Epidermal melanocyte (primary cell): Measurements from ENCODE around the gene RBFOX1.

Experiments
- DNase-seq: peaks from one replicate; pipeline ENCODE4 v3.0.0; 2011; ENCODE audit warnings: low spot score; ENCODE audit not compliant: insufficient read length

RBFOX1 gene

DNA sequence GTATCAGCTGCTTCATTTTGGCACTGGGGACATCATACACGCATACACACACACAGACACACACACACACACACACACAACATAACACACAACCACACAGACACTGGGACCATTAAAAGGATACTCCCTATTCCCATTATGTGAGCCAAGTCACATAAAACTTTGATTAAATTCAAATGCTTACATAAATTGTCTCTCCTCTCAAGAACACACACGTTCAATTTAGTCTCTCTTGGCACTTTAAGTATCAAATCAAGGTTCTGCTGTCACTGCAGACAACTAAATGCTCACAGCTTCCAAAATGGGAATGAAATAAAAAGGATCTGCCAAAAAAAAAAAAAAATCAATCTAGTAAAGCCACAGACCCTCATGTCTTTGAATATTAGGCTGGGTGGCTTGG, 184.9 kb downstream of the RBFOX1 start:
- DNase-seq = no peak

DNA sequence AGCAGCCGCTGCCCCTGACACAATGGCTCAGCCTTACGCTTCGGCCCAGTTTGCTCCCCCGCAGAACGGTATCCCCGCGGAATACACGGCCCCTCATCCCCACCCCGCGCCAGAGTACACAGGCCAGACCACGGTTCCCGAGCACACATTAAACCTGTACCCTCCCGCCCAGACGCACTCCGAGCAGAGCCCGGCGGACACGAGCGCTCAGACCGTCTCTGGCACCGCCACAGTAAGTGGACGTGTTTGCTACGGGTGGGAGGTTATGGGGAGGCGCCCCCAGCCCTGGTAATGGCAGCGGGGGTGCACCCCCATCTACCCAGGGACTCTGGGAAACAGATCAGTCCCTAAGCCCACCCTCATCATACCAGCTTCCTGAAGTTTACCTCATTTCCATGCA, 185.5 kb downstream of the RBFOX1 start:
- DNase-seq = no peak

DNA sequence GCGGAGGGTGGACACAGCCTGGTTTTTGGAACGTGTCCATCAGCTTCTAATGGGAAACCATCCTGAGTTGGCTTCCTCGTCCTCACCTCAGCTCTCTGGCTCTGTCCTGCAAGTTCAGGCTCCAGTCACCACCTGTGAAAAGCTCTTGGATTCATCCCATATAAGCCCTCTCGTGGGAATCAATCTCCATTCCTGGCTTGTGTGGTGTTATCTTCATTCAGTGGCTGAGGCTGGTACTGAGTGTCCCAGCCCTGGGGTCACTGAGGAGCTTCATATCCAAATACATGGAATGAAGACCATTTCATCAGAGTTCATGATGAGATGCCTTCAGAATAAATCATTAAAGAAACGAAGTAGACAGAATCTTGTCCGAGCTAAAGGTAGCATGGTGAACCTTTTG, 189.2 kb downstream of the RBFOX1 start:
- no peak for DNase-seq

DNA sequence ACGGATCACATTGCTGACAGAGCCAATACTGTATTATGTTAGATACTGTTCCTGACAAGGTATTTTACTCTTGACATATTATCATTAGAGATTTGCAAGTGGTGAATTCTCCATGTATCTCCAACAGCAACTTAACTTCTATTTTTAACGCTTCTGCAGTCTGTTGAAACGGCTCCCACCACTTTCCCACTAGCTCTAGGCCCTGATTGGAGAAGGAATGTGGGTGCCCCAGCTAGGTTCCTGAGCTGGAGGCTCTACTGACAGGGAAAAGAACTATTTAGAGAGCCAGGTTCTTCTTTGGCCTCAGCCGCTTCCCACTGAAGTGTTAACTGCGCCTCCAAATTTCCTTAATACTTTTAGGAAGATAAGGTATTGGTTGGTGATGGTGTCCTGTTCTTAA, 191.8 kb downstream of the RBFOX1 start:
- DNase-seq = no peak

DNA sequence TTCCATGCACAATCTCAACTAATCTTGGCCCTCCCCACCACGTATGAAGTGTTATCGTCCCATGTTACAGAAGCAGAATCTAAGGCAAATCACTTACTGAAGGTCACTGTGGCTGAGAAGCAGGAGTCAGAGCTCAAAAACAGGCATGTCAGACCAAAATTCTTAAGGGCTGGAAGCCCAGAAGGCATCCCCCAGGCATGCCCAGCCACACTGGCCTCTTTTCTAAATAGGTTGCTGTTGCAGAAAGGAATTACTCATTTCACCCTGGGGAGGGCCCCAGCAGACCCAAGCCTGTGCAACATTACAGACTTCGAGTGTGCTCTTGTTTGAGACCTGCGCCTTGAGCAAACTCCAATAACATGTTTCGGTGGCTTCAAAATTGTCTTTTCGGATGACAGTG, 194.1 kb downstream of the RBFOX1 start:
- DNase-seq = no peak

DNA sequence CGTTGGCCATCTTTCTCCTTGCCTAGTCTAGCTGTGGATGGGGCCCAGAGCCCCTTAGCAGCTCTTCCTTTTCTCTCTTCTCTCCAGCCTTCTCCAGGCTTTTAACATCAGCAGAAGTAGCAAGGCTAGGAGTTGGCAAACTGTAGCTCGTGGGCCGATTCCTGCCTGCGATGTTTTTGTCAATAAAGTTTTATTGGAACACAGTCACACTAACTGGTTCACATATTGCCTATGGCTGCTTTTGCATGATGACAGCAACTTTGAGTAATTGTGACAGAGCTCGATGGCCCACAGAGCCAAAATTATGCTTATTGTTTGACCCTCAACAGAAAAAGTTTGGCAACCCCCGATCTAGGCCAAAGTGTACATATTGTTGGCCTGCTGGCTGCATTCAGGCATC, 199.9 kb downstream of the RBFOX1 start:
- no peak for DNase-seq

DNA sequence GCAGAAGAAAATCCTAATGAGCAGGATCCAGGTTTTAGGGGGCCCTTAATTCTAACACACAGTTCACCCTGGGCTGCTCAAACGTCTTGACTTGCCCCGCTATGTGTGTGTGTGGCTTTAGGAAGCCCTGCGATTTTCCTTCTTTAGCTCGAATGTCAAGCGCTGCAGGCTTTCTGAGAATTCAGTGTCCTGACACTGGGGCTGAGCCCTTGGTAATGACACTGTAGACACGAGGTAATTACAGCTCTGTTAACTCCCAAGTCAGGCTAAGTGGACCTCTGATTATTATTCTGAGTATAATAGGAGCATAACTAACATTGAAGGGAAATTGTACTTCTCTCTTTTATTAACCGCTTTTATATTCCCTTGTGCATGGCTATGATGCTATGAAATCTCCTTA, 202.1 kb downstream of the RBFOX1 start:
- DNase-seq = no peak

DNA sequence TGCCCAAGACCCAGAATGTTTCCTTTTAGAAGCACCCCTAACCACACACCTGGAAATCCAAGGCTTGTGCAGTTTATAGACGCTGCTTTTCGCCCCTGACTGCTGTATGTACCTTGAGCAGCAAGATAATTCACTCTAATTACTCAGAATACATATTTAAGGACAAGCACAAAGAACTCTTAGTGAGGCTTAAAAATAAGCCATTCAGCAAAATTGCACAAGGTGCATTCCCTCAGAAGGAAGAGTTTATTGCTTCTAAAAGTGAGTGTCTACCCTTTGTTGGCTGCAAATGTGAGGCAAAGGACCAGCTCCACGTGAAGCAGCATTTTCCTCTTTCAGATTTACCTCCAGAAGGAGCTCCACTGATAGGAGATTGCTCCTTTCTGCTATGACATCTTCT, 208.4 kb downstream of the RBFOX1 start:
- DNase-seq = no peak

DNA sequence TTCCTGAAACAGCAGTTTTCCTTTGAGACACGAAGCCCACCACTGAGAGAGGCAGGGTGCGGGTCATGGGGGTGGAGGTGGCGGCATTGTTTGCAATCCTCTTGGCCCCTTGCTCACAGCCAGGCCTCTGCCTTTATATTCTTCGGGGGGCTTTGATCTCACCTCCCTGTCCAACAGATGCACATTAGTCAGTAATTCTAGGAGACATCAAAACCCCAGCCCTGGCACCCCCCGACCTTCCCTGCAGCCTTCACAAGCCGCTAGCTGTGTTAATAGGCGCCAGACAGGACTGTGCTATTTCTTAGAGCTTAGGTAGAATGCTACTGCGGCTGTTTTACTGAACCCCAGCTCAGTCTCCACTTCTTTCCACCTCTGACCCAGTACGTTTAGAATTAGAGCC, 212.6 kb downstream of the RBFOX1 start:
- DNase-seq = no peak

DNA sequence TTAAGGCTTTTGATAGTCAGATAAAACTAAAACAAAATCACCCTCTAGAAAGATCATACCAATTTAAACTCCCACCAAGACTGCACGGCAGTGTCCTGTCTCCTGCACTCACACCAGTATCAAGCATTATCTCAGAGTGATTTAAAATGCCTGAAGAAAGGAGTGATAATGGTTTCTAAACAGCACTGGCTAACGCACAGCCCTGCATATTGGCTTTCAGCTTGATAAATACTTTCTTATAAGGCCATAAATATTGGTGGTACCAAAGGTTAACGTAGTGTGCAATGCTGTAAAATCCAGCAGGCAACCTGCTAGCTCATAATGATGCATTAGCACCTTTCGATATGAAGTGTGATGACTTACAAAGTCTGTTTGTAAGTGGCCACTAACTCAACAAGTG, 214.3 kb downstream of the RBFOX1 start:
- DNase-seq = no peak

DNA sequence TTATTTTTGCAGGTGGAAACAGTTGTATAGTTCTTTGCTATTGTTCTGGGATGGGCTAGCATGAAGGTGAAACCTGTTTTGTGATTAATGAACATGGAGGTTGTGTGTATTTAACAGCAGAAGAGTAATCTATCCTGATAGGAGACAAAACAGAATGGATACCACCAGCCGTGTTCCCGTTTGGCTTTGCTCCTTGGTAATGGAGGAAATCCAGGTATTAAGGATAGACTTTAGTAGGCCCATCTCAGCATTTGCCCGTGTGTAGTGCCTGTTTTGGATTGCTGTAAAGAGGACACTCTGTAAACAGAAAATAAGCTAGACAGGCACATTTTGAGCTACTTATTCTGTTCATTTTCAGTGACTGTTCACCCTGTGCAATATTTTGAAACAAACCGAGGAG, 215.1 kb downstream of the RBFOX1 start:
- no peak for DNase-seq

DNA sequence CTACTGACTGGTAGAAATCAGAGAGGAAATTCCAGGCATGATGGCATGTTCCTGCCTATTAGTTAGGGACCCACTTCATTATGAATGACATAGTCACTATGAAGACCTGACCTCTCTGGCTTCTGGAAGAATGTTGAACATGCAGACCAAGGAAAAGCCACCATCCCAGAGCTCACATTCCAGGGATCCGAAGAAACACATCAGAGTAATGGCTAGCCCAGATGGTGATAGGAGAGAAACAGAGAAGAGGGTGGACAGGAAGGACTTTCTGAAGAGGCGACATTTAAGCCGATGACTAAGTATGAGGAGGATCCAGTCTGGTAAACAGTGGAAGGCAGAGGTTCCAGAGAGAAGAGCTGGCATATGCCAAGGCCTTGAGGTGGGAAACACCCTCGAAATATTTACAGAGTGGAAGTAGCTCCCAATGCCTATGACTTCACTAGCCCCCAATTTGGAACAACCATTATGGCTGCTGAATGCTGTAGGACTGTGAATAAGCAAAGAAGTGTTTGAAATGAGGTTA, 216.2 kb downstream of the RBFOX1 start:
- no peak for DNase-seq

DNA sequence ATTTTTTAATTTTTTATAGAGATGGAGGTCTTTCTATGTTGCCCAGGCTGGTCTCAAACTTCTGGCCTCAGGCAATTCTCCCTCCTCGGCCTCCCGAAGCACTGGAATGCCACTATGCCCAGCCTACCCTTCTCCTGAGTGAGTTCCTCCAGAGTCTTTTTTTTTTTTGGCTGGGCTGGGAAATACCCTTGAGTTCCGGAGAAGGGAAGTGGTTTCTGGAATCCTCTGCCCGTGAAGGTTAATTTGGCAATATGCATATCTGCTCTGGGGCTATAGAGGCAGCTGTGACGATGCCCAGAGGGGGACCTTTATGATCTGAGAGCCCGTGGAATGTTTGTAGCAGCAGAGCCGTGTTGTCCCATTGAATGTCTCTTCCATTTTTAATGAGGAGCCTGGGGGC, 217.5 kb downstream of the RBFOX1 start:
- no peak for DNase-seq

DNA sequence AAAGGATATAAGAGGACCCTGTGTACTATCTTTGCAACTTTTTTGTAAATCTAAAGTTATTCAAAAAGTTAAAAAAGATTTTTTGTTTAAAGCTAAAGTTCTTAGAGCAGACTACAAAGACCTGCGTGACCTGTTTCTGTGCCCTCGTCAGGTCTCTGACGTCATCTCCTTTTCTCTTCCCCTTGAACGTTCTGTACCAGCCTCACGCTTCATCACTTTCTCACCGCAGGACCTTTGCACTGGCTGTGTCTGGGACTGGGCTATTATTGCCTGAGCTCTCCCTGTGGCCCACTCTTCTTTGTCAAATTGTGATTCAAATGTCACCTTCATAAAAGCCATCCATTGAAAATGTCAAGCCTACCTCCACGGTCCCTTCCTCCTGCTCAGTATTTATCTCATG, 222.8 kb downstream of the RBFOX1 start:
- DNase-seq = no peak

DNA sequence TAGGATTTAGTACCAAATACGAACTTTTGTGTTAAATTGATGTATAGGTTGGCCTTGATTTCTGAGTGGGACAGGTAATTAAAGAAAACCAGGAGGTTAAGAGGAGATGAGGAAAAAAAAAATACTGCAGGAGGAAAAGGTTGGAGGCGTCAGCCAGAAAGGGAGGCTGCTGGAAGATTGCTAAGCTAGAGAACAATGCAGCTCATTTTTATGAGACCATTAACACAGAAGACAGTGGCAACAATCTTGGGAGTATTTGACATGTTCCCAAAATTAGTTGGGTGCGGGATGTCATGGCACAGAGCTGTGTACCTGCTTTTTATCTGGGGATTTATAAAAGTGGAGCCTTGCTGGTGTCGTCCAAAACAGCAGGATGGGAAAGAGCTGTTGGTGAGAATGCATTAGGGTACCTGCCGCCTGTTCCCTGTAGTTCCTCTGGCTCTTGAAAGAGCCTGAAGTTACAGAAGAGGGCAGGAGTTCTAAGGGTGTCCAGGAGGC, 229.3 kb downstream of the RBFOX1 start:
- DNase-seq = no peak

DNA sequence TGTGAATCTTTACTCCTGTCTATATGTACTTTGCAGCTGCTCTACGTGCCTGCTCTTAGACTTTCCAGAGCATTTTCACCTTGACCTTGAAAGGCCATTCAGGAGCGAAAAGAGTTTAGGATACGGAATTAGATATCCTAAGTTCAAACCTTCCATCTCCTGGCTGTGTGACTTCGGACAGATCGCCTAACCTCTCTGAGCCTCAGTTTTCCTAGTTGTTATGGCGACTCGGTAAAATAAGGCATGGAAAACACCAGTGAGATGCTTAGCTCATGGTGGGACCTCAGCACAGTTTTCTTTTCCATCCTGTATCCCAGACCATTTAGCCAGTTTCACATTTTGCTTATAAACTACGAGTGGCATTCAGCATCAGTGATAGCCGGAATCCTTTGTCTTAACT, 233.7 kb downstream of the RBFOX1 start:
- no peak for DNase-seq

DNA sequence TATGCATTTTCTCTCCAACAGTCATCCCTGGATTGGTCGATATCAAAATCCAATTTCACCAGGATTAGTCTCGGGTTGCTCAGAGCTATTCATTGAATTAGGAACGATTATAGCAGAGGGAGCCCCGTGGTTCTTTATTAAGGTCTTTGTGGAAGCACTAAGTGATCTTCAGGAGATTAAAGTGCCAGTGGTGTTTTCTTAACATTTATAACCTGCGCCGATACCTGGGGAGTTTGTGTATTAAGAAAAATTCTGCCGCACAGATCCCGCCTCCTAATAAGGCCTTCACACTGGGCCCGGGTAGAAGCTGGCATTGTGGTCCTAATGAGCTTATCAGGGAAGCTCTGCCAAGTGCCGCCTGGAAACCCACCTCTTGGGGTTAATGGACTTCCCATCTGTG, 238.7 kb downstream of the RBFOX1 start:
- no peak for DNase-seq

DNA sequence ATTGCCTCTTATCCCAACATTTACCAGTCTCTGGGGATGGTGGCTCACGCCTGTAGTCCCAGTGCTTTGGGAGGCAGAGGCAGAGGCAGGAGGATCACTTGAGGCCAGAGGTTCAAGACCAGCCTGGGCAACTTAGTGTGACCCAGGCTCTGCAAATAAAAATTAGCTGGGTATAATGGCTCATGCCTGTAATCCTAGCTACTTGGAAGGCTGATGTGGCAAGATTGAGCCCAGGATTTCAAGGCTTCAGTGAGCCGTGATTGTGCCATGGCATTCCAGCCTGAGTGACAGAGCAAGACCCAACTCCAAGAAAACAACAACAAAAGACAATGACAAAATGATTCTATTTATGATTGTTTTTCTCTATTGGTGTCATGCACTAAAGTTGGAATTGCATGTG, 244.9 kb downstream of the RBFOX1 start:
- no peak for DNase-seq

DNA sequence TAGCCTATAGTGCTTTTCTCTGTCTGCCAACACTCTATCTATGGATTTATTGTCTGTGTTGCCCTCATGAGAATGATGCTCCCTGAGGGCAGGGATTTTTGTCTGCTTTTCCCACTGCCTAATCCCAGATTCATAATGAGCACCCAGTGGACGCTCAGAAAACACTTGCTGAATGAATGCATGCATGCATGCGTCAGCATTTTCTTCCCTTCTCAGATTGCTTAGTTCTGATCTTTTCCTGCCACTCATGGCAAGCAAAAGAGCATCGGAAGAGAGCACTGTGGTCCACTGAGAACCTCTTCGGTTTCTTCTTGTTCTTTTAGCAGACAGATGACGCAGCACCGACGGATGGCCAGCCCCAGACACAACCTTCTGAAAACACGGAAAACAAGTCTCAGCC, 246.8 kb downstream of the RBFOX1 start:
- DNase-seq = no peak

DNA sequence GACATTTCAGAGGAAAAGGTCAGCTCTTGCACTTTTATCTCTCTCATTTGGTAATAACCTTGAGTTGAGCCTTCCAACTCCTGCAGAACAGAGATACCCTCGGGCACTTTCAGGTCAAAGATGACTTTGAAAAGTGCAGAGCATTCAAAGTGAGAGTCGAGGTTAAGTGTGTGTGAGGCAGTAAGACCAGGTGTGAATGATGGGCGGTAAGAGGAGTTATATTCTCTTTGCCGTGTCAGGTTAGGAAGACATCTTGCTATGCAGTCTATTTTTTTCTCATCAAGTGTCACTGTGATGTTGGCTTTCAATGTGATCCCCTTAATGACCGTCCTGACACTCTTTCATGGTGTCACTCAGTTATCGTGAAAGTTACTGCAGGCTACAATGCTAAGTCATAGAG, 248.5 kb downstream of the RBFOX1 start:
- no peak for DNase-seq

DNA sequence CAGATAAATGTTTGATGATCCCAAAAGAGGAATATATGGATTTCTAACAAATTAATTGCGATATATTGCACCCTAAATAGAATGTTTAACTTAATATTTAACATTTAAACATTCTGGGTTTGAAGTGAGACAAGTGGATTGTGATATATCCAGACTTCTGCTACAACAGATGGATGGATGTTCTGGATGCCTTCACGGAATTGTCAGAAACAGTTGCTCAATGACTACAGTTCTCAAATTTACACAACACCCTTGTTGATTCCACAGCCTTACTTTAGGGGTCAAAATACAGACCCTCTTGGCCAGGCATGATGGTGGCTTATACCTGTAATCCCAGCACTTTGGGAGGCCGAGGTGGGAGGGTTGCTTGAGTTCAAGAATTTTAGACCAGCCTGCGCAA, 250.8 kb downstream of the RBFOX1 start:
- DNase-seq = no peak

DNA sequence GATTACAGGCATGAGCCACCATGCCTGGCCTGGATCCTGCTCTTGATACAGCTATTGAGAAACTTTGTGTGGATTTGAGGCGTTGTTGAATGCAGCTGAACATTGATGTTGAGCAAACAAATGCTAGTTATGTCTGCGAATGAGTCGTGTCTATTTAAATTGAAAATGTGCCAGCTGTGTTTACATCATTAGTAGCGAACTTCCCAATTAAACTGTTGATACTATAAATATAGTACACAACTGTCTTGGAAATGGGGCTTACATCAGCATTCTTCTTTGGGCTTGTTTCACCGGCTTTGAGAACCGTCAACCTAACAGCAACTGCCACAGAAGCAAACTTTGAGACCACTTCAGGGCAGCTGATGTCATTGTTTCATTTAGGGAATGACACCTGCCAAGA, 251.9 kb downstream of the RBFOX1 start:
- no peak for DNase-seq

DNA sequence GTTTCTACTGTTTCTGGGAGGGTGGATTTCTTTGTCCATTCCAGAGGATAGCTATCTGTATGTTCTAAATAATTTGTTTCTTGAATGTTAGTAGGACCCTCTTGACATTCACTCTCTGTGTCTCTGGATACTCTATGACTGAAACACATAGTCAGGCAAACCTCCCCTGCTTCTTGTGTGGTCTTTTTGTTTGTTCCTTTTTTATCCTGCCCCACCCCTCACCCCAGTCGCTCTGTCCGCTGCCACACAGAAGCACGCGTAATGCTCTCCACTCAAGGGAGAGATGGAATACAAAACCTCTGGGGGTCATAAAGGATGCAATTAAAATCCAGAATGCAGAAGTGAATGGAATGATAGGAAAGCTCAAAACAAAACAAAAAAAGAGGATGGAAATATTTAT, 253.1 kb downstream of the RBFOX1 start:
- DNase-seq = no peak

DNA sequence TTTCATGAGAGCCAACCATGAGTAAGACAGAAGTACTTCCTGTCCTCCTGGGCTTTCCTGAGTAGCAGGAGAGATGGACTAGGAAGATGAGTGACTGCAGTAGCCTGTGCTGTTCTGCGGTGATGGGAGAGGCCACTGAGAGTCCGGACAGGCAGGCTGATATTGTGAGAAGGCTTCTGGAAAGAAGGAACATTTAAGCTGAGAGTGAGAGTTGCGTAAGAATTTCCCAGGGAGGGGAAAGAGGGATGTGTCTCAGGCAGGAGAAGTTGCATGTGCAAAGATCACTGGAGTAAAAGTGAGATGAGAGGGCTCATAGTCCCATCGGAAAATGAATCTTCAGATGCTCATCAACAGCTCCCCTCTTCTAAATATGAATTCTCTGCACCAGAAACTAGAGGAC, 258.3 kb downstream of the RBFOX1 start:
- DNase-seq = no peak
